ENCODE measurements around the gene SLC11A2. TPM values are rescaled to one million over a fixed set of nuclear protein-coding genes. Genes with fewer than 3 reads are reported as not detected.

Gene SLC11A2
- total RNA-seq, 1 donor from 2014 or later, result 25.1 TPM

DNA sequence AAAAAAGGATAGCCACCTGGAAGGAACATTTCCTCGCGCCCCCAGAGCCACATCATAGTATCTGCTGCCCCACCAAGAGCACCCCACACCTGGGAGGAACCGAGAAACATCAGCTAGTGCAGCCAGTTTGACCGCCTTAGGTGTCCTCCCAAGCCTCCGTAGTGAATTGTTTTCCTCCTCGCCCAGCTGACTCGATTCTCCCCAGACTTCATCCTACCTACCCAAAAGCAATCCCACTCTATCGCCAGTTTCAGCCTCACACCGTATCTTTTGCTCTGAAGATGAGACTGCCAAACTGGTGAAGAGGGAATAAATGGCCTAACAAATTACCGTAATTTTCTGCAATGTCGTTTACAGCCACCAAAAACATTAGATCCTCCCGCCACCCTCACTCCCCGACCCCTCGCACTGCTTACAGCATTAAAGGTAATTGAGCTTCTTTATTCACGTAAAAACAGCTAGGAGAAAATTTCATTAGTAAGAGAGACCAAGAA is 1.2 kb upstream of the SLC11A2 start:
- Histone ChIP-seq H3K9me3 (replicated peaks) (no peaks in the 10 kb centered on the region), H3K27me3 (ENCODE audit: low read depth) (no peaks in the 10 kb centered on the region), H3K27ac (replicated peaks) (no peak overlapping the region), H3K4me1 (peaks cover 33% of the 10 kb centered on the region), H3K36me3 (no peaks in the 10 kb centered on the region), H3K4me3 (no peak overlapping the region)
- intact Hi-C loops (cut with micrococcal nuclease), result no loop called here
- DNase-seq, result no peak
- TF ChIP-seq, protein P1, sequence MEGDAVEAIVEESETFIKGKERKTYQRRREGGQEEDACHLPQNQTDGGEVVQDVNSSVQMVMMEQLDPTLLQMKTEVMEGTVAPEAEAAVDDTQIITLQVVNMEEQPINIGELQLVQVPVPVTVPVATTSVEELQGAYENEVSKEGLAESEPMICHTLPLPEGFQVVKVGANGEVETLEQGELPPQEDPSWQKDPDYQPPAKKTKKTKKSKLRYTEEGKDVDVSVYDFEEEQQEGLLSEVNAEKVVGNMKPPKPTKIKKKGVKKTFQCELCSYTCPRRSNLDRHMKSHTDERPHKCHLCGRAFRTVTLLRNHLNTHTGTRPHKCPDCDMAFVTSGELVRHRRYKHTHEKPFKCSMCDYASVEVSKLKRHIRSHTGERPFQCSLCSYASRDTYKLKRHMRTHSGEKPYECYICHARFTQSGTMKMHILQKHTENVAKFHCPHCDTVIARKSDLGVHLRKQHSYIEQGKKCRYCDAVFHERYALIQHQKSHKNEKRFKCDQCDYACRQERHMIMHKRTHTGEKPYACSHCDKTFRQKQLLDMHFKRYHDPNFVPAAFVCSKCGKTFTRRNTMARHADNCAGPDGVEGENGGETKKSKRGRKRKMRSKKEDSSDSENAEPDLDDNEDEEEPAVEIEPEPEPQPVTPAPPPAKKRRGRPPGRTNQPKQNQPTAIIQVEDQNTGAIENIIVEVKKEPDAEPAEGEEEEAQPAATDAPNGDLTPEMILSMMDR (IDR thresholded peaks at IDR 0.05; ENCODE audit: borderline replicate concordance), result no peak

DNA sequence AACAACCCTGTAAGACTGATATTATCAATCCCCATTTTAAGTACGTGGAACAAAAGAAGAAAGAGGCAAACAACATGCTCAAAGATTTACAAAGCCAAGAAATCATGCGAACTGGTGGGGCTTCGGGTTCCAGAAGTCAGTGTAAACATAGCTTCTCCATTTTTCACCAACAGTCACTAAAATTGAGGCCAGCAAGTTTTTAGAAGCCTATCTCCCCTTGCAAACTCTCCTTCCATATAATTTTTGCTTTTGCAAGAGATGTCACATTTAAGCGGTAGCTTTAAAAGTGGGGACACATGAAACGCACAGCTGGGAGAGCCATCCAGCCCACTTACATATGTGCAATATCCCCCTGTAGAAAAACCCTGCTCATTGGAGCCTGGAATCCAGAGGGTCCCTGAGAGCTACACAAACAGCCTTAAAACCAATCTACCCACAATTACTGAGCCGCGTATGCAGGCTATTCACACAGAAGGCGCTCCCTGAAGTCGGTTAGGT is 797 bp downstream of the SLC11A2 start:
- TF ChIP-seq, protein P1 (IDR thresholded peaks at IDR 0.05; ENCODE audit: borderline replicate concordance), result no peak
- intact Hi-C loops (cut with micrococcal nuclease), result no loop called here
- H3K4me1 ChIP-seq, result peaks cover 43% of the 10 kb centered on the region

DNA sequence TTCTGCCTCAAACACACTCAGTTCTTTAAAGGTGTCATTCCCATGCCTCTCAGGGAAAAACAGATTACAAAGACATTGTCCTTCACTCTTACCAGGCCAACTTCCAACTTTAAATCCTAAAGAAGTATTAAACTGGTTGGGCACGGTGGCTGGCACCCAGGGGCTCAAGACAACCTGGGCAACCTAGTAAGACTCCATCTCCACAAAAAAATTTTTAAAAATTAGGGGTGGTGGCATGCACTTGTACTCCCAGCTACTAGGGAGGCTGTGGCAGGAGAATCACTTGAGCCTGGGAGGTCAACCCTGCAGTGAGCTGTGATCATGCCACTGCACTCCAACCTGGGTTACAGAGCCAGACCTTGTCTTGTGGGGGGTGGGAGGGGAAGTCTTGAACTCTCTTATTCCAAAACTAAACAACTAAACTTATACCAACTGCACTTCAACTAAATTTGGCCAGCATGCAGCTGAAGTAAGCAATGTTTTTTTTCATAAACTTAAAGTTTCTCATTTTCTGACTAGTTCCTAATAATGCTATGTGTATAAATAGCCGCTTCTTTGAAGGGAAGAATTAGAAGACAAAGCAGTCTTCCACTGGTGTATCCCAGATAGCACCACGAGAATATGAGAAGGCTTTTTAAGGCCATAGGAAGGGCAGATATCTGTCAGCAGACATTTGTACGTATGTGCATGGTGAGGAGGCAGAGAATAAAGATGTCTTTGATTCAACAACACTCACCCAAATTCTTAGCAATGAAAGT is 2.4 kb downstream of the SLC11A2 start:
- Histone ChIP-seq H3K4me3 (peak overlapping the region; percentile 89), H3K27ac (replicated peaks) (peak overlapping the region; percentile 89), H3K4me1 (peaks cover 43% of the 10 kb centered on the region), H3K36me3 (no peaks in the 10 kb centered on the region), H3K9me3 (replicated peaks) (no peaks in the 10 kb centered on the region), H3K27me3 (ENCODE audit: low read depth) (no peaks in the 10 kb centered on the region)
- intact Hi-C loops (cut with micrococcal nuclease), result no loop called here
- TF ChIP-seq, protein P1 (IDR thresholded peaks at IDR 0.05; ENCODE audit: borderline replicate concordance), result no peak
- no peak for DNase-seq

More for the DNA sequence above, 797 bp downstream of the SLC11A2 start:
- peak overlapping the region; percentile 89 for H3K4me3 ChIP-seq
- H3K27me3 ChIP-seq (ENCODE audit: low read depth), result no peaks in the 10 kb centered on the region
- no peak for DNase-seq
- H3K27ac ChIP-seq (replicated peaks), result peak overlapping the region; percentile 89
- no peaks in the 10 kb centered on the region for H3K9me3 ChIP-seq (replicated peaks)
- H3K36me3 ChIP-seq, result no peaks in the 10 kb centered on the region

DNA sequence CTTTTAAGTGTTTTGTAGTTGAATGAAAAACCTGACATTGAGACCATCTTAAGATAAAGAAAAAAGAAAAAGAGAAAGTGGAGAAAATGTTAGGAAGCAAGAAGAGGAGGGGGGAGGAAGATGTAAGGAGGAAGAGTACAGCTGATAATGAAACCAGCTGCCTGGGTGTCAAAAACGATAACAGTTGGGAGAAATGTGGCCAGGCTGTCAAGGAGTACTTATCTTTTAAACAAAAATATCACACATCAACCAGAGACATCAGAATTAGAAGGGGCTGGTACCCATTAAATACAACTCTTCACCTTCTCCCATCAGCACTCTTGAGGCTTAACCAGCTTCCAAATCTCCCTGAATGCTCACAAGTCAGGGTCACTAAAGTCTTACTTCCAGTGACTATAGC is 4.5 kb downstream of the SLC11A2 start:
- H3K4me3 ChIP-seq, result no peak overlapping the region
- peaks cover 47% of the 10 kb centered on the region for H3K4me1 ChIP-seq
- no peaks in the 10 kb centered on the region for H3K9me3 ChIP-seq (replicated peaks)
- no peaks in the 10 kb centered on the region for H3K36me3 ChIP-seq
- no peak for DNase-seq
- TF ChIP-seq, protein P1 (IDR thresholded peaks at IDR 0.05; ENCODE audit: borderline replicate concordance), result no peak
- no peak overlapping the region for H3K27ac ChIP-seq (replicated peaks)
- intact Hi-C loops (cut with micrococcal nuclease), result no loop called here
- no peaks in the 10 kb centered on the region for H3K27me3 ChIP-seq (ENCODE audit: low read depth)

DNA sequence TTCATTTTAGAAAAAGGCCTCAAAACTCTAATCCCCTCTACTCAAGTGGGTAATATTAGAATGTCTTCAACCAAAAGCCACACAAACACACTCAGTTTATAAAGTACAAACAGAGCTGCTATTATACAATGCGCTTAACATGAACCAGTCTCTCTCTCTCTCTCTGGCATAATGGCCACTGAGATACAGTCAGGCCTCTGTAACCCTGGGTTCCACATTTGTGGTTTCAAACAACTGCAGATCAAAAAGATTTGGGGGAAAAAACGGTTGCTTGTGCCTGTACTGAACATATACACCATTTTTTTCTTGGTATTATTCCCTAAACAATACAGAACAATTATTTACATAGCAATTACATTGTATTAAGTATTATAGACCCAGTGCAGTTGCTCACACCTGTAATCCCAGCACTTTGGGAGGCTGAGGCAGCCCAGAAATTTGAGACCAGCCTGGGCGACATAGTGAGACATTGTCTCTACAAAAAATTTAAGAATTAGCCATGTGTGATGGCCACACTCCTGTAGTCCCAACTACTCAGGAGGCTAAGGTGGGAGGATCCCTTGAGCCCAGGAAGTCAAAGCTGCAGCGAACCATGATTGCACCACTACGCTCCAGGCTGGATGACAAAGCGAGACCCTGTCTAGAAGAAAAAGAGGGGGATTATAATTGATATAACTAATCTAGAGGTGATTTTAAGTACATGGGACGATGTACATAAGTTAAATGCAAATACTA is 5.6 kb downstream of the SLC11A2 start:
- Histone ChIP-seq H3K27me3 (ENCODE audit: low read depth) (no peaks in the 10 kb centered on the region), H3K4me3 (no peak overlapping the region), H3K27ac (replicated peaks) (no peak overlapping the region), H3K4me1 (peaks cover 36% of the 10 kb centered on the region), H3K36me3 (no peaks in the 10 kb centered on the region), H3K9me3 (replicated peaks) (no peaks in the 10 kb centered on the region)
- TF ChIP-seq, protein P1 (IDR thresholded peaks at IDR 0.05; ENCODE audit: borderline replicate concordance), result no peak
- intact Hi-C loops (cut with micrococcal nuclease), result no loop called here
- no peak for DNase-seq
